Measurements from ENCODE around the gene TOP2B.

The TOP2B gene, protein sequence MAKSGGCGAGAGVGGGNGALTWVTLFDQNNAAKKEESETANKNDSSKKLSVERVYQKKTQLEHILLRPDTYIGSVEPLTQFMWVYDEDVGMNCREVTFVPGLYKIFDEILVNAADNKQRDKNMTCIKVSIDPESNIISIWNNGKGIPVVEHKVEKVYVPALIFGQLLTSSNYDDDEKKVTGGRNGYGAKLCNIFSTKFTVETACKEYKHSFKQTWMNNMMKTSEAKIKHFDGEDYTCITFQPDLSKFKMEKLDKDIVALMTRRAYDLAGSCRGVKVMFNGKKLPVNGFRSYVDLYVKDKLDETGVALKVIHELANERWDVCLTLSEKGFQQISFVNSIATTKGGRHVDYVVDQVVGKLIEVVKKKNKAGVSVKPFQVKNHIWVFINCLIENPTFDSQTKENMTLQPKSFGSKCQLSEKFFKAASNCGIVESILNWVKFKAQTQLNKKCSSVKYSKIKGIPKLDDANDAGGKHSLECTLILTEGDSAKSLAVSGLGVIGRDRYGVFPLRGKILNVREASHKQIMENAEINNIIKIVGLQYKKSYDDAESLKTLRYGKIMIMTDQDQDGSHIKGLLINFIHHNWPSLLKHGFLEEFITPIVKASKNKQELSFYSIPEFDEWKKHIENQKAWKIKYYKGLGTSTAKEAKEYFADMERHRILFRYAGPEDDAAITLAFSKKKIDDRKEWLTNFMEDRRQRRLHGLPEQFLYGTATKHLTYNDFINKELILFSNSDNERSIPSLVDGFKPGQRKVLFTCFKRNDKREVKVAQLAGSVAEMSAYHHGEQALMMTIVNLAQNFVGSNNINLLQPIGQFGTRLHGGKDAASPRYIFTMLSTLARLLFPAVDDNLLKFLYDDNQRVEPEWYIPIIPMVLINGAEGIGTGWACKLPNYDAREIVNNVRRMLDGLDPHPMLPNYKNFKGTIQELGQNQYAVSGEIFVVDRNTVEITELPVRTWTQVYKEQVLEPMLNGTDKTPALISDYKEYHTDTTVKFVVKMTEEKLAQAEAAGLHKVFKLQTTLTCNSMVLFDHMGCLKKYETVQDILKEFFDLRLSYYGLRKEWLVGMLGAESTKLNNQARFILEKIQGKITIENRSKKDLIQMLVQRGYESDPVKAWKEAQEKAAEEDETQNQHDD (N-terminal part only)

DNA sequence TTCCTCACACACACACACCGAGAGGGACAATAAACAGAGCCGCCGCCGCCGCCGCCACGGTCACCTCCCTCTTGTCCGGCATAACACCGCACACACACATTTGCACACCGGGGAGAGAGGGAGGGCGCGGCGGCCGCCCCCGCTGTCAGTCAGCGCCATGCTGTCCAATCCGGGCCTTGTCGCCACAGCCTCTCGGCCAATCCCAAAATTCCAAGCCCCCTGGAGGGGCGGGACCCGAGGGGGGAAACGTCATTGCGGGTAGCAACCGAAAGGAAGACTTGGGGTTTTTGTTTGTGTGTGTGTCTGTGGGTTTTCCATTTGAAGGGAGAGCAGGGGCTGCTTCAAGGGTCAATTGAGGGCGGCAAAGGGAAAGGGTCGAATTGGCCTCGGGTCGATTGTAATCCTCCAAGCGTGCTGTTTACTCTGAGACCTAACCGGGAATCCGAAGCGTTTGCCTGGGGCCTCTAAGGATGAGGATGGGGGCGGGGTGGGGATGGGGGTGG is at the start of gene TOP2B:
TOP2B (minus strand) TSS at position 96 of the 503 bp plus-strand sequence. CDS start 610 bp downstream, outside the sequence.
- DNase-seq = peak; percentile 90 to 95

DNA sequence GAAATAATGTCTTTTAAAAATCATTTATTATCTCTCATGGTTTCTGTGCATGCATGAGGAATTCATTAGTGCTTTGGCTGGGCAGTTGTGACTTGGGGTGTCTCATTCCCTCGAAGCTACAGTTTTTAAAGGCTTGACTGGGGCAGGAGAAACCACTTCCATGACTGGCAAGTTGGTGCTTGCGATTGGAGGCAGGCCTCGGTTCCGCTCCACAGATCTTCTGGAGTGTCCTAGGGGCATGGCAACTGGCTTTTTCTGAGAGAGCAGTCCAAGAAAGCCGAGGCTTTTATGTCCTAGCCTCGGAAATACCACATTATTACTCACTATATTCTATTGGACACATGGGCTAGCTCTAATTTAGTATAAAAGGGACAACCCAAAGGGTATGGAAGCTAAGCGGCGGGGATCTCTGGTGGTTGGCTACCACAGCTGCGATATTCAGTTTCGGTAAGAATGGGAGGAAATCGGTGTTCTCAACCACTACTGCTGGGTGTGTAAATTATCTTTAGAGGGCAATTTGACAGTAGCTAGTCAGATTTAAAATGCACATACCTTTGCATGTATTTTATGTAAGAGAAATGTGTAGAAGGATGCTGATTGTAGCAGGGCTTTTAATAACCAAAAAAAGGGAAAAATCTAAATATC is 48.8 kb upstream of the TOP2B start:
- DNase-seq = no peak

DNA sequence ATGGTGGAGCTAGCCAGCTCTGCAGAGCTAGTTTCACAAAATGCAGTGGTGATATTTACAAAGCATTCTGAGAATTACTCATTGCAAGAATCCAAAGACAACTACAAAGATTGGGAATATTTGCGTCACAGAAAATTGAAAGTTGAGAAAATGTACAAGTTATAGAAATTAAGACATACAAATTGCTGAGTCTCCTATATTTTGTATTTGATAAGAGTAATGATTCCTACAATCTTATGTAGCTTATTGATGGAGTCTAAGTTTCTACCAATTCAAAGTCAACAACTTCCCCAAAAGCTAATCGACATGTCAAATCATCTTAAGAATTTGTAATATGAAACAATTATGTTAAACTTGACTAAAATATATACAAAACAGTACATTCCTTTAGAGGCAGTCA is 46.4 kb upstream of the TOP2B start:
- DNase-seq = no peak

DNA sequence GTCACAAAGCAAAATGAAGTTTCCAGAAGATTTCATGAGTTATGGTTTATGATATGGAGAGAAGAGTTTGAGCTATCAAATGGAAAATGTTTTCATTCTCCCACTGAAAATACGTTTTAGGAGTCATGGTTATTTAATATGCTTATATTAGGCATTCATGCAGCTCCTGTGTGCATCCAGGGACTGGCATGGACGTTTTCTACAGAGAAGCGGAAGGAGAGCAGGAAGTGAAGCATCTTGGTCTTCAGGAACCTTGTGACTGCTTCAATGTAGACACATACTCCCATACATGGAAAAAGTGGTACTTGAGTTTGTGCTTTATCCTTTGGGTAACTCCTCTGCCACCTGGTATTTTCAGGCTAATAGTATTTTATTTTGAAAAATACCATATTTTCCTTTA is 43.3 kb upstream of the TOP2B start:
- no peak for DNase-seq

DNA sequence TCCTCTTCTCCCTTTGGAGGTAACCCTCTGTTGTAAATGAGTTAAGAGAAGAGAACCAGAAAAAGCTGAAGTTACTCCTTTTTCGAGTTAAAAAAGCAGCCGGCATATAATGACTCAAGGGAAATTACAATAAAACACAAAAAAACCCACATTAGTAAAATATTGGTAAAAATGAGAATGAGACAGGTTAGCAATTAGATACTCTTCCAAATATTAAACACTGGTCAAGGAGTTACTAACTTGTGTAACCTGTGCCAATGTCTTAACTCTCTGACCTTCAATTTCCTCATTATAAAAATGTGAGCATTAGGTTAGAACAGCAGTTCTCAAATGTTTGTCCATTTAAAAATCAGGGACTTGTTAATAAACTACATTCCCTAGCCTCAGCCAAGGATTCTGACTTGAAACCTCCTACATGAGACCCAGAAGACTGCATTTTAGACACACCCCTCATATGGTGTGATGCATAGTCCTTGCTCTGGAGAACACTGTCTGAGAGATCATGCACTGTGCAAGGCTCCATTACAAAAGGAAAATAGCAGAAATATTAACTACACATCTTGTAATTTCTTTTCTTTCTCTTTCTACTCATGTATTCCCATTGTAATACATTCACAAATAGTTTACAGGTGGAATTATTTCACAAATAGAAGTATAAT is 42.7 kb upstream of the TOP2B start:
- no peak for DNase-seq

DNA sequence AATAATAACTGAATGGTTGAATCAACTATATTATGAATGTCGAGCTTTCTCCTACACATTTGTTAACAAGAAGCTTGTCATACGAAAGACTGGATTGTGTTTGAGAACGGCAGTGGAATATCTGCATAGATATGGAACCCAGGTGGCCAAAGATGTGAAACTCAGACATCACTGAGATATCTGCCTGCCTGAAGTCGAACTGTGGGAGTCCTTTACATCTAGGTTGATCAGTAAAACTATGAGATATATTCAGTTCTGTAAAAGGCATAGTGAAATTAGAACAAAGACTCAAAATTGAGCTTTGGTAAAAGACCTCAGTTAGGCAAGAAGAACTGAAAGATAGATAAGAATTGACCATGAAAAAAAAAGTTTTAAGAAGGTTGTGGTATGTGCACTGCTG is 41.5 kb upstream of the TOP2B start:
- no peak for DNase-seq

DNA sequence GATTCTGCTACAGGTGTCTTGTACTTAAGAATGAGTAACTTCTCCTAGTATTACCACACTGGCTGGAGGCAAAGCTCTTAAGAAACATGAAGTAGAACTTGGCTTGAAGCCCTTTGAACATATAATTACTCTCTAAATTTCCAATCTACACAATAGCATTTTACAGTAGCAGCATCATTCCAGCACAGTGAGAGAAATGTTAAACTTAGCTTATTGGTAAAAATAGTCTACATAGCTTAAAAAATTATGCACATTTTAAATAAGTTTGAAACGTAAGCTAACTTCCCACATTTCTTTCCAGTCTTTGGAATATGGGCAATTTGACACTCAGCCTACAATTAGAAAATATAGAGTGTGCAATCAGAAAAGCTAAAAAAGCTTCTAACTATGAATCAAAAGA is 32.8 kb upstream of the TOP2B start:
- DNase-seq = no peak

DNA sequence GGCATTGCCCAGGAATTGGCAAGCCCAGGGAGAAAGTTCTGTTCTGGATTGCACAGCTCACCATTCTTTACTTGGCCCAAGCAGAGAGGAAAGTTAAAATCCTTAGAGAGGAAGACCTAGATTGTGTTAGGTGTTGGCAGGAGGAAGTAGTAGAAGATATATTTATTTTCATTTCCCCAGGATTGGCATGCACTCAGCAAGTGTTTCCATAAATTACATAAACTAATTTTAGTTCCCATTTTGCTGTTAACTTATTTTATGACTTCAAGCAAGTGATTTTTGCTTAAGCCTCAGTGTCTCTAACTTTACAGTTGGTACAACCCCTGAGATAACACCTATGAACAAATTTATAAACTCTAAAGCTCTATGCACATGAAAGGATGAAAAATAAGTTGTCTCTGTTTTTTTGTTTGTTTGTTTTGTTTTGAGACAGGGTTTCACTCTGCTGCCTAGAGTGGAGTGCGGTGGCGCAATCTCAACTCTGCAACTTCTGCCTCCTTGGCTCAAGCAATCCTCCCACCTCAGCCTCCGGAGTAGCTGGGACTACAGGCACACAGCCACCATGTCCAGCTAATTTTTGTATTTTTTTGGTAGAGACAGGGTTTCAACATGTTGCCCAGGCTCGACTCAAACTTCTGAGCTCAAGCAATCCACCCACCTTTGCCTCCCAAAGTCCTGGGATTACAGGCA is 31.2 kb upstream of the TOP2B start:
- no peak for DNase-seq

DNA sequence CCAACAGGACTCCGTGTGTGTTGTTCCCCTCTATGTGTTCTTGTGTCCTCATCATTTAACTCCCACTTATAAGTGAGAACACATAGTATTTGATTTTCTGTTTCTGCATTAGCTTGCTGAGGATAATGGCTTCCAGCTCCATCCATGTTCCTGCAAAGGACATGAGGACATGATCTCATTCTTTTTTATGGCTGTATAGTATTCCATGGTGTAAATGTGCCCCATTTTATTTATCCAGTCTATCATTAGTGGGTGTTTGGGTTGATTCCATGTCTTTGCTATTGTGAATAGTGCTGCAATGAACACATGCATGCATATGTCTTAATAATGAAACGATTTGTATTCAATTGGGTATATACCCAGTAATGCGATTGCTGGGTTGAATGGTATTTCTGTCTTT is 28.5 kb upstream of the TOP2B start:
- DNase-seq = no peak

DNA sequence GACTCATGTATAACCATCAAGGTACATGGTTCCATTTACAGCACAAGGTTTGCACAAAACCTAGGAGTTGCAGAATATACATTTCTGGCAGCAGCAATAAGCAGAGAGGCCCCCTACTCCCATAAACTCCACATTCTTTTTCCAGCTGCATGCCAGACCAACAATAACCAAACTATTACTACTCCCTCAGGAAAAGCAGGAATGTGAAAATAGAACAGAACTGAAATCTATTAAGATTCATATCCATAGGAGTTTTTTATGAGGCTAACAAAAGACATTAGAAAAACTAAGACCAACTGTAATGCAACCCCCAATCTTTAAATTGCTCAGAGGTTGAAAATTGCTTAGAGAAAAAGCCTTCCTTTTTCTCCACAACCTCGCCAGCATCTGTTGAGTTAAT is 27.6 kb upstream of the TOP2B start:
- no peak for DNase-seq

DNA sequence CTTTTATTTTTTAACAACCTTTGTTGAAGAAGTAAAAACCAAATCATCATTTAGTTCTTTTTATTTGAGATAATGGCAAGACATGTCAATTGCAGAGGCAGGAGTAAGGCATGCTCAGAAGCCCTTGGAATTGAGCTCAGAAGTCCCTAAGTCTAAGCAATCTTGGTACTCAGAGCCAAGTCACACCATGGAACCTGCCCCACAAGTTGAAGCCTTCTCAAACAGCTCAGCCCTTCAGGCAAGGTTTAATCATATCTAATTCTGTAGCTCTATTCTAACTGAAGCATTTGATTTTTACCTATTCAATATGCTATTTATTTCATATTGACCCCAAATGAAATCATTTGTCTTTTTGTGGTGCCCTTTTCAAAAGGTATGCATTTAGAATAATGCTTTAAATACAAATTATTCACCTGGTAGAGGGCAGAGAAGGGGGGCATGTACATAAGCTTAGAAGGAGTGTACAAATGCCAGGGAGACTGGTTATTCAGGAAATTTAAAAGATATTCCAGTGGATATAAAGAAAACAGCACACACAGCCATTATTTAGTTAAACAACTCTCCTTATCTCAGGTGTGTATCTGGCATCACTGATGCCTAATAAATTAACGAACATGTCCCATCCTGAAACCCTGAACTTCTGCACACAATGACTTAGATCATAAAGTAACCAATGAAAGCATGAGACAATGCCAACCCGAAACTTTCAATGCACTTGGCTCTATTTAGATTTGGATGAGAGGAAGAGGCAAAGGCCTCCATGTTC is 26.2 kb upstream of the TOP2B start:
- DNase-seq = no peak

DNA sequence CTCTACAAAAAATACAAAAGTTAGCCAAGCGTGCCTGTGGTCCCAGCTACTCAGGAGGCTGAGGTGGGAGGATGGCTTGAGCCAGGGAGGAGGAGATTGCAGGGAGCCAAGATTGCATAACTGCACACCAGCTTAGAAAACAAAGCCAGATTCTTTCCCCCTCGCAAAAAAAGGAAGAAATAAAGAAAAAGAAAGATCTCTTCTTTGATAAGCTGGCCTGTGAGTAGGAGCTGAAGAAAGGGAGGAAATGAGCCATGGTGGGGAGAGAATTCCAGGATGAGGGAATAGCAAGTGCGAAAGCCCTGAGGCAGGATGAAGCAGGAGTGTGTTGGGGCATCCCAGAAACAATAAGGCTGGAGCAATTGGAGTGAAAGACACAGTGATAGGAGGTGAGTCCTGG is 24.5 kb upstream of the TOP2B start:
- no peak for DNase-seq

DNA sequence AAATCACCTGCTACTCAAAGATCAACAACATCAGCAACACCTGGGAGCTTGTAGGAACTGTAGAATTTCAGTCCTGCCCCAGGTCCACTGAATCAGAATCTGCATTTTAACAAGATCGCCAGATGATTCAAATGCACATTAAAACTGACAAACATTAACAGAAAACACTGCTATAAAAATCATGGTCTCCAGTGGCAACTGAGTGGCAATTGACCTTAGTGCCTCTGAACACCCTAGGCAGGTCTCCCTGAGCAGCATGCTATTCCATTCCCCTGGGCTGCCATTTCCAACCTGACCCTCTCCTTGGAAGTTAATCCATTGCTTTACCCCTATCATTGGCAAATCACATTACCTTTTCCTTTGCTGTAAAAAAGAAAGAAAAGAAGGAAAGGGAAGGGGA is 23.0 kb upstream of the TOP2B start:
- DNase-seq = no peak

DNA sequence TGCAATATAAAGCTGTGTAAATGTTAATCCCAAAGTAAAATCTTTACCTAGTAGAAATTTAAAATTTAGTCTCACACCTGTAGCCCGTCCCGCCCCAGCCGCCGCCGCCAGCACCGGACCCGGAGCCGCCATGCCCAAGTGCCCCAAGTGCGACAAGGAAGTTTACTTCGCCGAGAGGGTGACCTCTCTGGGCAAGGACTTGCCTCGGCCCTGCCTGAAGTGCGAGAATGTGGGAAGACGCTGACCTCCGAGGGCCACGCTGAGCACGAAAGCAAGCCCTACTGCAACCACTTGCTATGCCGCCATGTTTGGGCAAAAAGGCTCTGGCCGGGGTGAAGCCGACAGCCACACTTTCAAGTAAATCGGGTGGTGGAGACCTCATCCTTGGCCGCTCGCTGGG is 22.1 kb upstream of the TOP2B start:
- no peak for DNase-seq

DNA sequence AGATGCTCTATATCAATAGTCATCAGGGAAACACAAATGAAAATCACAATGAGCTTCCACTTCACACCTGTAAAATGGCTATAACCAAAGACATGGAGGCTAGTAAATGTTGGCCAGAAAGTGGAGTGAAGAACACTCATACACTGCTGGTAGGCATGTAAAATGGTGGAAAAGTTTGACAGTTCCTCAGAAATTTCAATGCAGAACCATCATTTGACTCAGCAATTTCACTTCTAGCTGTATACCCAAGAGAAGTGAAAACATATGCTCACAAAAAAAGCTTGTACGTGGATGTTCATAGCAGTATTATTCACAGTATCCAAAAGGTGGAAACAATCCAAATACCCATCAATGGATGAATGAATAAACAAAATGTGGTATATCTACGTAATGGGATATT is 19.2 kb upstream of the TOP2B start:
- no peak for DNase-seq

DNA sequence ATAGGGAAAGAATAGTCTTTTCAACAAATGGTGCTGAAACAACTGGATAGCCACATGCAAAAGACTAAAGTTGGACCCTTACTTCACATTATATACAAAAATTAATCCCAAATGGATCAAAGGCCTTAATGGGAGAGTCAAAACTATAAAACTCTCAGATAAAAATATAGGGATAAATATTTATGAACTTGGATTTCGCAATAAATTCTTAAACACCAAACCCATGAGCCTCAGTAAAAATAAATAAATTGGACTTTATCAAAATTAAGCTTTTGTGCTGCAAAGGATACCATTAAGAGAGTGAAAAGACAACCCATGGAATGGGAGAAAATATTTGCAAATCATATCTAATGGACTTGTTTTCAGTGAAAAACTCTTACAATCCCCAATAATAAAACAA is 18.7 kb upstream of the TOP2B start:
- no peak for DNase-seq

DNA sequence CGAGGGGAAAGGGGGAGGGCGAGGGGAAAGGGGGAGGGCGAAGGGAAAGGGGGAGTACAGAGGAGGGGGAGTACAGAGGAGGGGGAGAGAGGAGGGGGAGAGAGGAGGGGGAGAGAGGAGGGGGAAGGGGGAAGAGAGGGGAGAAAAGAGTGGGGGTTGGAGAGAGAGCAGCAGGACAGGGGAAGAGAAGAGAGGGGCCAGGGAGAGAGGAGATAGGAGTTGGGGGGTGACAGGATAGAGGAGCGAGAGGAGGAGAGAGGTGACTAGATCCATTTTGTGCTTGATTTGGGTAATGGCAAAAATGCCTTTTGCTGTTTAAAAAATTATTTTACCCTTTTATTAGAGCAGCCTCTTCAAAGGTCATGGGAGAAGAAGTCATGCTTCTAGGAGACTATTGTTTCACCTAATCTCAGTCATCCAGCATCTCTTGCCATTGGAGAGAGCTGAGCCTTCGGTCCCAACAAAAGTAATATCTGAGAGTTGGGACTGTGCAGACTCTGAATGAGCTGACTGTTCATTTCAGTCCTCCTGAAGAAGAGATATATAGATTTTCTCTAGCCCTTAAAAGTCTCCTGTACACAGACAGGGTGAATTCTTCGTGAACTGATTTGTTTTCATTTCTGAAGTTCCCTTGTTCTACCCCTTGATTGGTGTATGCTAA is 15.1 kb upstream of the TOP2B start:
- DNase-seq = no peak

DNA sequence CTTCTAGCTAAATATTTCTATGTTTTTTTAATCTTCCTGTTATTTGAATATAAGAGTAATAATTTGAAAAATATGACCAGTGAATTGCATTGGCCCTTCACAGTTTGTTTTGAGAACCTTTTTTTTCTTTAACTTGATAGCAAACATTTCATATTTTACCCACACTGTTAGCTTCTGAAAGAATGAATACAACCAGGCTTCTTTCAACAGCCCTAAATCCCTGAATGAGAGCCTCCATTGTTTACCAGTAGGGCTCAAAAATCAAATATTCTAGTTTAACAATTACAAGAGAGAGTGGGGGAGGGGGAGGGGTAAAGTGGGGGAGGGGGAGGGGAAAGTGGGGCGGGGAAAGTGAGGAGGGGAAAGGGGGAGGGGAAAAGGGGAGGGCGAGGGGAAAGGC is 14.5 kb upstream of the TOP2B start:
- no peak for DNase-seq

DNA sequence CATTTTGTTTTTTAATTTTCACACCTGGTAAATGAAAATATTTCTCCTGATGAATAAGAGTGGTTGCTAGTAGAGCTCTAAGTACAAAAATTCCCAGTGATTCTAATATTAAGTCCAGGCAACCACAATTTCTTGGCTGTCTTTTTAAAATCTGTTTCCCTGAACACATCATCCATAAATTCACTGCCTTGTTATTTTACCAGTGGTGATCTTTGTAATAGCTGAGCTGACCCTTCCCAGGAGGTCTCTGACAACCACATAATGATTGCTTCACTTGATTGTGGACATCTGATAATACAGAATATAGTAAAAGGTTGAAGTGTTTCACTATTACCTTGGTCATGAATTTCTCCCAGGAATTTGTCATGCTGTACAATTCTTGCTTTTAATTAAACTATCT is 13.9 kb upstream of the TOP2B start:
- no peak for DNase-seq

DNA sequence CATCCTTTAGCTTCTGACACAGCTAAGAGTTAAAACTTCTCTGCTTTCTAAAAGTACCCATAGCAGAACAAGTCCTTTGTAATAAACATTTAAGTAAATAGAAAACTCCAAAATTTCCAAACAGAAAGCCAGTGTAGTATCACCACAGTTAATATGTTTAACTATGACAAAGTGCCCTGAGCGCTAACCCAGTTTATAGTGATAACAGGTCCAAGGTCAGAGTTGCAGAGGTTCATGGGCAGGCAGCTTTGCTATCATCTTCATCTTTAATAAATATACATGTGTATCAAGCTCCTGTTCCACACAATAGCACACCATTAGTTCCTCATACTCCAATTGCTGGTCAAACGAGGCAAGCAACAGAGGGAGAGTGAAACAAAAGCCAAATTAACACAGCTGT is 12.4 kb upstream of the TOP2B start:
- no peak for DNase-seq
